Fibroblast of the conjunctiva (primary cell): ENCODE measurements around the gene FAM184B.
"Not testable (repeated sequence)": the region's sequence is repeated elsewhere in the genome, so short reads cannot be mapped to it uniquely, and the experiment has no call there.

Experiments
- DNase-seq: peaks from one replicate; pipeline ENCODE4 v3.0.0-alpha.2; 2010; ENCODE audit warnings: low read depth

The FAM184B gene

GRCh38 chr4:17717301-17717700 is 64.1 kb downstream of the FAM184B start:
- no peak for DNase-seq

GRCh38 chr4:17715511-17715910 is 65.9 kb downstream of the FAM184B start:
- no peak for DNase-seq

- DNase-seq = no peak
These were observed 67.6 kb downstream of the FAM184B start for GRCh38 chr4:17713779-17714178.

GRCh38 chr4:17712166-17712565 is 69.3 kb downstream of the FAM184B start:
- no peak for DNase-seq

- not testable (repeated sequence) for DNase-seq
These were observed 70.2 kb downstream of the FAM184B start for GRCh38 chr4:17711206-17711605.

GRCh38 chr4:17709763-17710068 is 71.7 kb downstream of the FAM184B start:
- no peak for DNase-seq

GRCh38 chr4:17708992-17709762 is 72.2 kb downstream of the FAM184B start:
- DNase-seq = no peak

- no peak for DNase-seq
These were observed 73.8 kb downstream of the FAM184B start for GRCh38 chr4:17707671-17708070.

GRCh38 chr4:17705107-17705506 is 76.3 kb downstream of the FAM184B start:
- DNase-seq = no peak

- DNase-seq = no peak
These were observed 77.3 kb downstream of the FAM184B start for GRCh38 chr4:17704020-17704650.

GRCh38 chr4:17702641-17703040 is 78.8 kb downstream of the FAM184B start:
- DNase-seq = no peak

GRCh38 chr4:17701882-17702281 is 79.5 kb downstream of the FAM184B start:
- DNase-seq = no peak

GRCh38 chr4:17701138-17701839 is 80.1 kb downstream of the FAM184B start:
- no peak for DNase-seq

- no peak for DNase-seq
These were observed 82.0 kb downstream of the FAM184B start for GRCh38 chr4:17699380-17699779.

GRCh38 chr4:17698116-17698515 is 83.3 kb downstream of the FAM184B start:
- no peak for DNase-seq

- DNase-seq = no peak
These were observed 86.1 kb downstream of the FAM184B start for GRCh38 chr4:17695341-17695740.

- no peak for DNase-seq
These were observed 86.9 kb downstream of the FAM184B start for GRCh38 chr4:17694552-17694951.

GRCh38 chr4:17690898-17691297 is 90.5 kb downstream of the FAM184B start:
- no peak for DNase-seq

- no peak for DNase-seq
These were observed 91.3 kb downstream of the FAM184B start for GRCh38 chr4:17690135-17690534.

- DNase-seq = no peak
These were observed 93.4 kb downstream of the FAM184B start for GRCh38 chr4:17688011-17688441.

- no peak for DNase-seq
These were observed 94.1 kb downstream of the FAM184B start for GRCh38 chr4:17687237-17687857.

GRCh38 chr4:17684648-17685047 is 96.8 kb downstream of the FAM184B start:
- DNase-seq = not testable (repeated sequence)

GRCh38 chr4:17682222-17682566 is 99.2 kb downstream of the FAM184B start:
- no peak for DNase-seq
